LNCaP clone FGC (cell line): ENCODE data around the gene HAS3.
"Not testable (repeated sequence)": the region's sequence is repeated elsewhere in the genome, so short reads cannot be mapped to it uniquely, and the experiment has no call there.

Source experiments
- DNase-seq: peaks from one replicate; pipeline ENCODE4 v3.0.0-alpha.2; 2011; ENCODE audit warnings: low read depth
- H3K4me3 ChIP-seq: 2 replicates; pipeline ENCODE4 v1.5.1; 2011; ENCODE audit warnings: mild to moderate bottlenecking, low read depth, low read length, control low read depth
- TF ChIP-seq, protein P1 (sequence below): IDR thresholded peaks from 2 replicates; pipeline ENCODE4 v1.5.1; 2012; ENCODE audit warnings: mild to moderate bottlenecking; ENCODE audit not compliant: control insufficient read depth, insufficient read depth; ENCODE audit errors: extremely low read depth

HAS3 gene

DNA sequence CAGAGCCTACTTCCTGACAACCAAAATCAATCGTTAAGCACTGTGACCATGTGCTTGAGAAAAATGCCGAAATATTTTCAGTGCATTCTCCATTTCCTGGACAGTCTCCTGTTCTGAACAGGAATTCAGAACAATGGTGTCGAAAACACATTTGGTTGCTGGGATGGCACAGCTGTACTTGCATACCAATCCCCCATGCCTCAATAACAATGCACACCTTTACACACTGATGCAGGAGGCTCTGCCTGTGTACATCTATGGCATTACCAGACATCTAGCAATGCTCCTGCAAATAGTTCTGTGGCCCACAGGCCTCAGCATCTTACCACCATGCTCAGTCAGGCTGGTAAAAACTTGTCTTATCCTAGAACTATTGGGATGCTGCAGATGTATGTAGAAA, 20.8 kb downstream of the HAS3 start:
- DNase-seq = no peak
- TF ChIP-seq, protein P1, sequence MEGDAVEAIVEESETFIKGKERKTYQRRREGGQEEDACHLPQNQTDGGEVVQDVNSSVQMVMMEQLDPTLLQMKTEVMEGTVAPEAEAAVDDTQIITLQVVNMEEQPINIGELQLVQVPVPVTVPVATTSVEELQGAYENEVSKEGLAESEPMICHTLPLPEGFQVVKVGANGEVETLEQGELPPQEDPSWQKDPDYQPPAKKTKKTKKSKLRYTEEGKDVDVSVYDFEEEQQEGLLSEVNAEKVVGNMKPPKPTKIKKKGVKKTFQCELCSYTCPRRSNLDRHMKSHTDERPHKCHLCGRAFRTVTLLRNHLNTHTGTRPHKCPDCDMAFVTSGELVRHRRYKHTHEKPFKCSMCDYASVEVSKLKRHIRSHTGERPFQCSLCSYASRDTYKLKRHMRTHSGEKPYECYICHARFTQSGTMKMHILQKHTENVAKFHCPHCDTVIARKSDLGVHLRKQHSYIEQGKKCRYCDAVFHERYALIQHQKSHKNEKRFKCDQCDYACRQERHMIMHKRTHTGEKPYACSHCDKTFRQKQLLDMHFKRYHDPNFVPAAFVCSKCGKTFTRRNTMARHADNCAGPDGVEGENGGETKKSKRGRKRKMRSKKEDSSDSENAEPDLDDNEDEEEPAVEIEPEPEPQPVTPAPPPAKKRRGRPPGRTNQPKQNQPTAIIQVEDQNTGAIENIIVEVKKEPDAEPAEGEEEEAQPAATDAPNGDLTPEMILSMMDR = no peak
- H3K4me3 ChIP-seq = no peak overlapping the region

DNA sequence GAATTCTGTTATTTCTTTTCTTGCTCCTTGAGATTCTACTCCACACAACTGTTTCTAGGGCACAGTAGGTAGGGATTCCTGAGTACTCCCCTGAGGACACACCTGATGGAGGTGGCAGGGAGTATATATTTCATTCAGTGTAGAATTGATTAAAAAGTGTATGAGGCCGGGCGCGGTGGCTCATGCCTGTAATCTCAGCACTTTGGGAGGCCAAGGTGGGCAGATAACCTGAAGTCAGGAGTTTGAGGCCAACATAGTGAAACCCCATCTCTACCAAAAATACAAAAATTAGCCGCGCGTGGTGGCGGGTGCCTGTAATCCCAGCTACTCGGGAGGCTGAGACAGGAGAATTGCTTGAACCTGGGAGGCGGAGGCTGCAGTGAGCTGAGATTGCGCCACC, 21.3 kb downstream of the HAS3 start:
- DNase-seq, H3K4me3 ChIP-seq: not testable (repeated sequence)

DNA sequence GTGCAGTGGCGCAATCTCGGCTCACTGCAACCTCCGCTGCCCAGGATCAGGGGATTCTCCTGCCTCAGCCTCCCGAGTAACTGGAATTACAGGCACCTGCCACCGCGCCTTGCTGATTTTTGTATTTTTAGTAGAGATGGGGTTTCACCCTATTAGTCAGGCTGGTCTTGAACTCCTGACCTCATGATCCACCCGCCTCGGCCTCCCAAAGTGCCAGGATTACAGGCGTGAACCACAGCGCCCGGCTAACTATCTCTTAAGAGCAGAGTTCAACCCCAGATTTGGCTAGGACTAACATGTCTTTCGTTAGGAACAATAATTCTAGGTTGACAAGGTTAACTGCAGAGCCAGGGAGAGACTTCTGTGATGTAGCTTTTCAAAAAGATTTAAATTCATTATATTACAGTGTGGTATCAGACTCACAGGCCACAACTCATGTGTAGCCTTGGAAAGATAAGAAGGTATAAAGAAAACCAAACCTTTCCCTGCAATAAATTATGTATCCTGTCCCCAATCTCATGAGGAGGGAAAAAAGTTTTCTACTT, 22.6 kb downstream of the HAS3 start:
- DNase-seq = no peak
- H3K4me3 ChIP-seq = no peak overlapping the region
- TF ChIP-seq, protein P1 = no peak

DNA sequence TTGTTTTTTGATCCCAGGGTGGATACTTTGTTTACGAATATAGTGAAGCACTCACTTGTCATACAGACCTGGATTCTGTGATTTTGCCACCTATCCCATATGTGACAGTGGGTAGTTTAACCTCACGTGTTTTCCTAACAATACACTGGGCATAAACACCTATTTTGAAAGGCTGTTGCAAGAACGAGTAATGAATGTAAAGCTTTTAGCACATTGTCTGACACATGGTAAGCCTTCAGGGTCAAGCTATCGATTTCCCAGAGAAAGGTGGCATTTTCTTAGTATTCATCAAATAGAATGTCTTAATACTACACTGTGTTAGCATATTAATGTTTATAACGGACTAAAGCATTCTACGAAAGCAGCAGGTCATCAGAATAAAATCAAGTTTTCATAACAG, 25.0 kb downstream of the HAS3 start:
- TF ChIP-seq, protein P1 = no peak
- H3K4me3 ChIP-seq = no peak overlapping the region
- no peak for DNase-seq

DNA sequence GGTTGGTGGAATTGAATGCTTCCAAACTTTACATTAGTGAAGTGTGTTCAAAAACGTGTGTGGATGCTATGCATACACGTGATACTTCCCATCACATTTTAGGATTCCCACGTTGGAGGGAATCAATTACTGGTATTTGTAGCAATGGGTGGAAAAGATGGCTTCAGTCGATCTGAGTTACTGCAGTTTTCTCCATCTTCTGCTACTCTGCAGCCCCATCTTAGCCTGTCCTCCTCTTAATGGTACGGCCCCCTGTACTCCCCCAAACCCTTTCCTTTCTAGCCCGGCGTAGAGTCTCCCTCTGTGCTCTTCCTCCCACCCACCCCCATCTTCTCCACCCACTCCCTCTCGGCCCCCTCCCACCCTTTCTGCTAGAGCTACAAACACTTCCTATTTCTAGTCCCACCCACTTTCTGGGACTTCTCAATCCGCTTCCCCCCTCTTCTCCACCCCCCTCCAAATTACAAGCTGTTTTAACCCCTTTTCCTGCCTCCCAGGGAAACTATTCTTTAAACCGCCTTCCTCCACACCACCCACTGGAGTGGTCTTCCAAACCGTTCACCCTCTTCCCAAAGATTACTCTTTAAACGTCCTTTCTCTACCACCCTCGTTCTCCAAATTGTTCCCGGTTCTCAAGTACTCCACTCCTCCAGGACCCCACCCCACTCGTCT, 25.9 kb downstream of the HAS3 start:
- peak overlapping the region; percentile 69 for H3K4me3 ChIP-seq
- TF ChIP-seq, protein P1 = no peak
- no peak for DNase-seq

DNA sequence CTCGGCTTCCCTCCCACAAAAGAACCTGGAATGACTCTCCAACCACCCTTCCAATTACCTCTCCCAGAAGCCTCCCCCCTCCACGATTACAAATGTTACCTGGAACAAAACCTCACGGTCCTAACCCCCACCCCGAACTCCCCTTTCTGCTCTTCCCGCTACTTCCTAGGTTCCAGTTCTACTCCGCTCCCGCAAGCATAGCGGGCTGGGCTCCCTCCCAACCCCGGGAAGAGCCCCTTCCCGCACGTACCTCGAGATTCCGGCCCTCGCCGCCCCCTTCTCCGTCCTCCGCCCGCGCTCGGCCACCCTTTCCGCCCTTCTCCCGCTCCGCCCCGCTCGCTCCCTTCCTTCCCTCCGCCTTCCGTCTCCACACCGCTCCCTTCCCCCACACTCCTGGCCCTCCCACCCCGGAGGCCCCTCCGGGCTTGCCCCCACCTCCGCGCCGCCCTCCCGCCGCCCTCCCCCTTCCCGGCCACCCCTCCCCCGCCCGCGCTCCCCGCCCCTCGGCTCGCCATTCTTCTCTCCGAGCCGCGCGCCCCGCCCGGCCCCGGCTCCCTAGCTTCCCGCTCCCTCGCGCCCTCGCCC, 26.5 kb downstream of the HAS3 start:
- peak overlapping the region; percentile 69 for H3K4me3 ChIP-seq
- TF ChIP-seq, protein P1 = no peak
- no peak for DNase-seq

DNA sequence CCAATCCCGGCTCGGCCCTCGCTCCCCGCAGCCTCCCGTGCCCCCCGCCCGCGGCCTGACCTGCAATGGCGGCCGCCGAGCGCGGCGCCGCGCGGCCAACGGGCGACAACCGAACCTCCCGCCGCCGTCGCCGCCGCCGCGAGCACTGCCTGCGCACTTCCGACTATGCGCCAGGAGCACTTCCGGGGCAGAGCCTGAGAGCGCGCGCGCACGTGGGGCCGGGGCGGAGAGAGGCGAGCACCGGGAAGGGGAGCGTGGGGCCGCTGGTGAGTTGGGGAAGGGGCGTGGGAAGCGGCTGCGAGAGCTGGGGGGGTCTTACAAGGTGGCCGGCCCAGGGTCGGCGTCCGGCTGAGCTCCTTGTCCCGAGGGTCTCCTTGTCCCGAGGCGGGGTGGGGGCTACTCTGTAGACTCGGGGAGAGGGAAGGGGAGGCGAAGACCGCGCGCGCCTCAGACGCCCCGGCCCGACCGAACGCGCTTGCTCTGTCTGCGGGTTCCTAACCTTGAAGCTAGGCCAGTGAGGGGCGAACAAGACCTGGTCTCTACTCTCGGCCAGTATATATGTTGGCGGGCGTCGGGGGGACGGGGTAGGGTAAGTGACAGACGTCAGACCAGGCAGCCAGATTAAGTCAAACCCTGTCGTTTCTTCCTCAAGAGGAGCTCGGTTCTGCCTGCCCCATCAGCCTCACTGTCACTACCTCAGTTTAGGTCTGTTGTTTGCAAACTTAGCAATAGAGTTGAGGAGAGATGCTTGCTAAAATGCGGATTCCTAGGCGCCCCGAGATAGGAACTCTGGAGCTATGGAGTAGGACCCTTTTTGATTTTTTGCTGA, 27.2 kb downstream of the HAS3 start, which contains the start of the genes CHTF8 and UTP4:
TSS of gene CHTF8 (minus strand) at position 165 of the 829 bp plus-strand sequence. CDS start 11,130 bp downstream, outside the sequence.
TSS of gene UTP4 (plus strand) at position 226 of the 829 bp plus-strand sequence. CDS start 811 bp downstream, outside the sequence.
- TF ChIP-seq, protein P1 = no peak
- DNase-seq = peak; percentile 35
- peak within 1 kb of the TSS; percentile 69 for H3K4me3 ChIP-seq
